Heart left ventricle (tissue), 16 donors: ENCODE data around the gene TNRC6A. TPM values are rescaled to one million over a fixed set of nuclear protein-coding genes. Genes with fewer than 3 reads are reported as not detected.
"Not testable (repeated sequence)": the region's sequence is repeated elsewhere in the genome, so short reads cannot be mapped to it uniquely, and the experiment has no call there.

Experiments
- ATAC-seq, 4 donors: fragments of 200-7000 bp; cut with Tn5 transposase; one replicate each; pipeline ENCODE4 v1.9.1; 2020 to 2022; ENCODE audit warnings: moderate library complexity in 4 of 4, mild to moderate bottlenecking in 3 of 4, moderate number of reproducible peaks in 1 of 4
- DNase-seq, 5 donors: peaks; one replicate each; pipeline ENCODE4 v3.0.0-alpha.2; 2020
- H3K27ac ChIP-seq, 12 donors: fragments of 200-600 bp; sonication (generic) in 4 of 12; one replicate each; pipeline versions ENCODE4 v1.5.0 to v1.8.0; 2016 to 2022; ENCODE audit warnings: mild to moderate bottlenecking in 2 of 12
- H3K27me3 ChIP-seq, 9 donors: fragments of 200-600 bp; sonication (generic) in 2 of 9; one replicate each; pipeline versions ENCODE4 v1.5.1 to v1.8.0; 2016 to 2022; ENCODE audit warnings: mild to moderate bottlenecking in 3 of 9
- H3K36me3 ChIP-seq, 9 donors: fragments of 200-600 bp; sonication (generic) in 2 of 9; one replicate each; pipeline versions ENCODE4 v1.5.0 to v1.8.0; 2018 to 2022; ENCODE audit warnings: mild to moderate bottlenecking in 2 of 9
- H3K4me1 ChIP-seq, 12 donors: fragments of 200-600 bp; sonication (generic) in 4 of 12; one replicate each; pipeline versions ENCODE4 v1.5.0 to v1.8.0; 2016 to 2022; ENCODE audit warnings: mild to moderate bottlenecking in 3 of 12
- H3K4me3 ChIP-seq, 12 donors: fragments of 200-600 bp; sonication (generic) in 4 of 12; one replicate each; pipeline versions ENCODE4 v1.5.0 to v1.8.0; 2017 to 2022; ENCODE audit warnings: mild to moderate bottlenecking in 9 of 12, moderate library complexity in 4 of 12
- H3K9me3 ChIP-seq, 12 donors: fragments of 200-600 bp; sonication (generic) in 4 of 12; one replicate each; pipeline versions ENCODE4 v1.5.0 to v1.8.0; 2016 to 2022; ENCODE audit warnings: mild to moderate bottlenecking in 1 of 12
- CTCF ChIP-seq, 12 donors: fragments of 200-600 bp; sonication (generic) in 4 of 12; IDR thresholded peaks; one replicate each; pipeline versions ENCODE4 v1.5.0 to v1.8.0; 2018 to 2022; ENCODE audit warnings: antibody characterized with exemption in 12 of 12, mild to moderate bottlenecking in 5 of 12
- POLR2A ChIP-seq, 2 donors: fragments of 450-650 bp; IDR thresholded peaks; one replicate each; pipeline ENCODE4 v1.6.1; 2017; ENCODE audit warnings: antibody characterized with exemption in 2 of 2, mild to moderate bottlenecking in 2 of 2, moderate library complexity in 2 of 2
- WGBS, 4 donors: extraction: QIAGEN DNeasy Blood & Tissue Kit in 2 of 4; methylation state at CpG; one replicate each; pipeline versions ENCODE4 v1.1.5 to v1.1.7; 2013 to 2018; 5-methylcytosine and 5-hydroxymethylcytosine counted together
- intact Hi-C, 10 donors: fragments of 100-400 bp; cut with DNase I; formaldehyde crosslinking; loops; one replicate each; pipeline versions ENCODE4 v1.11.1 to v1.14.2; 2022
- polyA plus RNA-seq, 2 donors: library from polyadenylated mRNA; stranded (reverse); fragments of 200-250 nt; gene quantifications; one replicate each; pipeline ENCODE4 v1.2.3, GENCODE V29; 2013
- total RNA-seq, 9 donors: library from RNA; depleted of rRNA in 2 of 9; stranded (reverse); fragments of >200 nt in 2 of 9; fragmentation: NEBNext Ultra II Directional in 3 of 9; extraction: Animal tissue kit (Norgen Biotek cat#: 25700) in 3 of 9; gene quantifications; one replicate each; pipeline versions ENCODE4 v1.1.0 to v1.2.4, GENCODE V29; 2016 to 2023
- donor health status: ischemic (EF 13 %, LVEDD 7.1; RV severe dilation, severe dysfunction).
- donor health status: healthy with polysubstance abuse.
- donor health status: DM: no; HTN: yes; CAD: no.
- donor health status: DM: no; HTN: no; CAD: no.
- donor health status: ischemic (EF 25% LVEDD 6.9; RV normal size, moderate dysfunction).
- donor health status: ischemic (EF 25% LVEDD 5.7; RV mildly dilated, moderate dysfunction).
- donor health status: healthy.
- donor health status: DM: yes; HTN: yes; CAD: no.
- donor health status: ischemic (EF 35%, LVEDD 5.7; RV mildly dilated, moderate dysfunction).
- donor health status: nonischemic (EF 11% LVEDD 7.7; RV severe dilation, severe dysfunction).
- donor health status: DM: yes; HTN: yes; CAD: no.
- donor health status: PGD.
- donor health status: ischemic (EF 29% LVEDD 5.4; RV normal size, mild dysfunction).
- donor health status: nonischemic (EF 23%, LVEDD 6.1; RV moderate dilation, normal function).

The TNRC6A gene
- total and polyA plus RNA-seq, 11 donors: 16.0 to 53.1 (median 35.5) TPM

- no peak for DNase-seq
- H3K27me3 ChIP-seq: no peaks in the 10 kb centered on the region
- H3K27ac ChIP-seq: no peak overlapping the region
- no peaks in the 10 kb centered on the region for H3K9me3 ChIP-seq
- peaks cover 8 to 100% (median 90%) of the 10 kb centered on the region in 12 donors for H3K4me1 ChIP-seq
- peaks cover 0 to 8% (median 0%) of the 10 kb centered on the region in 9 donors for H3K36me3 ChIP-seq
- ATAC-seq: no peak
- TF ChIP-seq POLR2A (IDR thresholded peaks at IDR 0.05) (no peak), CTCF (IDR thresholded peaks at IDR 0.05) (no peak)
- intact Hi-C loops: no loop called here
- H3K4me3 ChIP-seq: no peak overlapping the region
Measured at GRCh38 chr16:24749310-24749709, 19.9 kb downstream of the TNRC6A start.

GRCh38 chr16:24749872-24750271 lies 20.4 kb downstream of the TNRC6A start:
- intact Hi-C loops, H3K4me3 ChIP-seq, DNase-seq, H3K9me3 ChIP-seq, H3K27me3 ChIP-seq, H3K36me3 ChIP-seq, ATAC-seq, H3K27ac ChIP-seq: not testable (repeated sequence)
- WGBS, 4 donors: 89 to 94% (median 92%) methylated on average over 5 of the region's 5 CpGs
- peaks cover 12 to 100% (median 88%) of the 10 kb centered on the region in 12 donors for H3K4me1 ChIP-seq

GRCh38 chr16:24753000-24753399 lies 23.5 kb downstream of the TNRC6A start:
- ATAC-seq: peak in 1 of 4 donors; percentile 16
- Histone ChIP-seq H3K9me3 (no peaks in the 10 kb centered on the region), H3K36me3 (peaks cover 0 to 6% (median under 1%) of the 10 kb centered on the region in 9 donors), H3K27ac (no peak overlapping the region), H3K4me3 (no peak overlapping the region), H3K4me1 (peaks cover 7 to 97% (median 74%) of the 10 kb centered on the region in 12 donors), H3K27me3 (no peaks in the 10 kb centered on the region)
- intact Hi-C loops: no loop called here
- no peak for DNase-seq
- TF ChIP-seq CTCF (IDR thresholded peaks at IDR 0.05) (no peak), POLR2A (IDR thresholded peaks at IDR 0.05) (no peak)

- Histone ChIP-seq H3K36me3 (peaks cover 0 to 10% (median 2%) of the 10 kb centered on the region in 9 donors), H3K9me3 (no peaks in the 10 kb centered on the region), H3K27me3 (no peaks in the 10 kb centered on the region), H3K4me3 (no peak overlapping the region), H3K4me1 (peaks cover 9 to 97% (median 71%) of the 10 kb centered on the region in 12 donors), H3K27ac (no peak overlapping the region)
- DNase-seq (no peak), ATAC-seq (no peak)
- 60 to 67% (median 66%) methylated on average over 3 of the region's 3 CpGs for WGBS, 4 donors
- intact Hi-C loops: no loop called here
- no peak for TF ChIP-seq POLR2A (IDR thresholded peaks at IDR 0.05)
Measured at GRCh38 chr16:24753437-24753836, 24.0 kb downstream of the TNRC6A start.

GRCh38 chr16:24754543-24754942 lies 25.1 kb downstream of the TNRC6A start:
- H3K4me1 ChIP-seq: peaks cover 9 to 96% (median 64%) of the 10 kb centered on the region in 12 donors
- no peak overlapping the region for H3K27ac ChIP-seq
- no peak overlapping the region for H3K4me3 ChIP-seq
- 58 to 78% (median 74%) methylated on average over 2 of the region's 2 CpGs for WGBS, 4 donors
- ATAC-seq: no peak
- no peak for TF ChIP-seq POLR2A (IDR thresholded peaks at IDR 0.05)
- H3K36me3 ChIP-seq: peaks cover 0 to 18% (median 6%) of the 10 kb centered on the region in 9 donors
- H3K9me3 ChIP-seq: no peaks in the 10 kb centered on the region
- no peak for DNase-seq
- H3K27me3 ChIP-seq: no peaks in the 10 kb centered on the region
- intact Hi-C loops: no loop called here

GRCh38 chr16:24755201-24755874 lies 25.9 kb downstream of the TNRC6A start:
- DNase-seq (no peak), ATAC-seq (peak; percentile 39 to 59 (median 52))
- no peaks in the 10 kb centered on the region for H3K27me3 ChIP-seq
- WGBS, 4 donors: 54 to 62% (median 56%) methylated on average over 3 of the region's 3 CpGs
- no peak overlapping the region for H3K27ac ChIP-seq
- peaks cover 0 to 25% (median 14%) of the 10 kb centered on the region in 9 donors for H3K36me3 ChIP-seq
- H3K4me3 ChIP-seq: no peak overlapping the region
- intact Hi-C loops: no loop called here
- H3K4me1 ChIP-seq: peaks cover 9 to 93% (median 60%) of the 10 kb centered on the region in 12 donors
- TF ChIP-seq CTCF (IDR thresholded peaks at IDR 0.05) (no peak), POLR2A (IDR thresholded peaks at IDR 0.05) (no peak)
- no peaks in the 10 kb centered on the region for H3K9me3 ChIP-seq
